Neuronal stem cell (in vitro differentiated cells): ENCODE data around the gene GSTO2.
A peak's percentile ranks its signal among the peaks of the same experiment; 100 is the strongest.

Experiments used
- DNase-seq: peaks from one replicate; pipeline ENCODE4 v3.0.0-alpha.2; 2013; ENCODE audit warnings: low spot score
- H2AFZ ChIP-seq: one replicate; pipeline ENCODE4 v1.6.1; 2013; ENCODE audit warnings: mild to moderate bottlenecking, low read length, inconsistent platforms
- H2AK5ac ChIP-seq: 2 replicates; pipeline ENCODE4 v1.6.1; 2013; ENCODE audit warnings: low read depth, mild to moderate bottlenecking, inconsistent platforms, low read length, moderate library complexity, mixed read lengths
- H2BK120ac ChIP-seq: 2 replicates; pipeline ENCODE4 v1.6.1; 2013; ENCODE audit warnings: low read depth, mild to moderate bottlenecking, inconsistent platforms, low read length, moderate library complexity, mixed read lengths
- H2BK12ac ChIP-seq: one replicate; pipeline ENCODE4 v1.6.1; 2013; ENCODE audit warnings: low read length, inconsistent platforms
- H2BK15ac ChIP-seq: 2 replicates; pipeline ENCODE4 v1.6.1; 2013; ENCODE audit warnings: mild to moderate bottlenecking, low read length, inconsistent platforms, mixed read lengths
- H2BK5ac ChIP-seq: one replicate; pipeline ENCODE4 v1.6.1; 2013; ENCODE audit warnings: inconsistent platforms, mild to moderate bottlenecking, low read length, moderate library complexity
- H3K14ac ChIP-seq: one replicate; pipeline ENCODE4 v1.6.1; 2013; ENCODE audit warnings: low read length, inconsistent platforms
- H3K18ac ChIP-seq: 2 replicates; pipeline ENCODE4 v1.6.1; 2013; ENCODE audit warnings: low read length, inconsistent platforms
- H3K23ac ChIP-seq: 2 replicates; pipeline ENCODE4 v1.6.1; 2013; ENCODE audit warnings: low read depth, mild to moderate bottlenecking, mixed read lengths, low read length, inconsistent platforms; ENCODE audit not compliant: poor library complexity
- H3K27ac ChIP-seq: replicated peaks from 3 replicates; pipeline ENCODE4 v1.5.1; 2013; ENCODE audit warnings: low read length, inconsistent platforms
- H3K27me3 ChIP-seq, 3 experiments: 2 replicates each; pipeline ENCODE4 v1.6.1; 2013; ENCODE audit warnings: low read length in 3 of 3, mild to moderate bottlenecking in 2 of 3, inconsistent platforms in 1 of 3, low read depth in 1 of 3, mixed read lengths in 1 of 3, moderate library complexity in 1 of 3; ENCODE audit not compliant: control insufficient read depth in 3 of 3, insufficient read depth in 3 of 3
- H3K36me3 ChIP-seq, 2 donors: replicated peaks in 1 of 2; 2 replicates each; pipeline ENCODE4 v1.6.1; 2013; ENCODE audit warnings: low read length in 2 of 2; ENCODE audit not compliant: control insufficient read depth in 2 of 2, insufficient read depth in 2 of 2
- H3K4ac ChIP-seq: 2 replicates; pipeline ENCODE4 v1.6.1; 2013; ENCODE audit warnings: inconsistent platforms, mild to moderate bottlenecking, low read length, moderate library complexity
- H3K4me1 ChIP-seq, 2 donors: 1 replicate in 1 of 2; 2 replicates in 1 of 2; pipeline ENCODE4 v1.6.1; 2013; ENCODE audit warnings: low read length in 2 of 2, low read depth in 1 of 2; ENCODE audit not compliant: control insufficient read depth in 2 of 2, insufficient read depth in 1 of 2
- H3K4me2 ChIP-seq: one replicate; pipeline ENCODE4 v1.6.1; 2013; ENCODE audit warnings: mild to moderate bottlenecking, low read length, inconsistent platforms; ENCODE audit not compliant: insufficient read depth, poor library complexity, severe bottlenecking
- H3K4me3 ChIP-seq, 2 donors: 2 replicates each; pipeline ENCODE4 v1.5.1; 2013; ENCODE audit warnings: low read length in 2 of 2, mild to moderate bottlenecking in 2 of 2, inconsistent platforms in 1 of 2, moderate library complexity in 1 of 2
- H3K79me1 ChIP-seq: one replicate; pipeline ENCODE4 v1.6.1; 2013; ENCODE audit warnings: low read depth, mild to moderate bottlenecking, inconsistent platforms, low read length, moderate library complexity
- H3K9ac ChIP-seq: one replicate; pipeline ENCODE4 v1.6.1; 2013; ENCODE audit warnings: mild to moderate bottlenecking, low read depth, low read length, inconsistent platforms; ENCODE audit not compliant: poor library complexity
- H3K9me3 ChIP-seq, 2 donors: replicated peaks in 1 of 2; 2 replicates each; pipeline versions ENCODE3 to v1.6.1; 2013; ENCODE audit warnings: low read length in 2 of 2, mild to moderate bottlenecking in 2 of 2, inconsistent platforms in 1 of 2, low read depth in 1 of 2, mixed read lengths in 1 of 2, moderate library complexity in 1 of 2; ENCODE audit not compliant: control insufficient read depth in 2 of 2, insufficient read depth in 1 of 2
- H4K8ac ChIP-seq: one replicate; pipeline ENCODE4 v1.6.1; 2013; ENCODE audit warnings: low read depth, mild to moderate bottlenecking, inconsistent platforms, low read length, moderate library complexity
- H4K91ac ChIP-seq: one replicate; pipeline ENCODE4 v1.6.1; 2013; ENCODE audit warnings: low read length, low read depth, mild to moderate bottlenecking, inconsistent platforms; ENCODE audit not compliant: poor library complexity
- WGBS, 2 donors: extraction: QIAGEN DNeasy Blood & Tissue Kit; methylation state at CpG; one replicate each; pipeline ENCODE4 v1.1.7; 2013; ENCODE audit warnings: missing lambda C conversion rate in 2 of 2, mixed read lengths in 1 of 2; ENCODE audit not compliant: insufficient read length in 2 of 2, insufficient replicate concordance in 1 of 2; ENCODE audit errors: extremely low coverage in 2 of 2; 5-methylcytosine and 5-hydroxymethylcytosine counted together

GSTO2 gene

DNA sequence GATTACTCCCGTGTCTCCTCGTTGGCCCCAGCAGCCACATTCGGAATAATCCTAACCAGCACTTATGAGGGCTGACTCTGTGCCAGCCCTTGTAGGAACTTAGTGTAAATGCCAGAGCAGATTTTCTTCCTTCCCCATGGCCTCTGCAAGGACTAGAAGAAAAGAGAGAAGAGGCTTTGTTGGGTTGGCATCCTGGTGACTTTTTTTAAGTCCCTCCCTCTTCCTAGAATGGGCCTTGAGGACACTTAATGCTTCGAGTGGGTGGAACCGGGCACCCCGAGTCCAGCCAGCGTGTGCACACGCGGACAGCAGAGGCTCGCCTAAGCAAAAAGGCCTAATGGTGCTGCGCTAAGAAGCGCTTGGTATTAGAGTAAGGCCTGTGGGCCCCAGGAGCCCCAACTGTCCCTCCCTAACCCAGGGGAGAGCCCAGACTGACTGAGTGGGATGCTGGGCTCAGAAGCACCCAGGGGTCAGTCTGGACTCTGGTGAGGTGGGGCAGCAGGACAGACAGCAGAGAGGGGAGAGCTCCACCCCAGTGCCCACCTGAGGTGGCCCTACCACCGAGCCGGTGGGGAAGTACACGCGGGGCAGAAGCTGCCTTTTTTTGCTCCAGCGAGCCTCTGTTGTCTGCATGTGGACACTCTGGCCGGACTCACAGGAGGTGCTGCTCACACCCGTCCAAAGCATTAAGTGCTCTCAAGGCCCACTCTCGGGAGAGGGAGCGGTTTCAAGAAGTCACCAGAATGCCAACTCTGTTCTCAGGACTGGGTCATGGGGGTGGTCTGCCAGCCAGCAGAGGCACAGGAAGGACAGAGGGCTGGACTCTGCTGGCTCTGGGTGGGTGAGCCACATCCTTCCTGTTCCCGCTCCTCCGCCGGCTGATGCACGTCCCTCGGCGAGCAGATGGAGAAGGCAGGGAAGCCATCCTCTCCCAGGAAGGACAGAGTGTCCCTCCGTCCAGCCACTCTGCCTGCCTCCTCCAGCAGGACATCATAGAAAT lies 56.8 kb downstream of the GSTO2 start:
- no peak overlapping the region for H3K4ac ChIP-seq
- no peak overlapping the region for H3K9ac ChIP-seq
- H3K79me1 ChIP-seq: peaks cover 7% of the 10 kb centered on the region
- no peak for DNase-seq
- H2BK15ac ChIP-seq: no peak overlapping the region
- H3K4me3 ChIP-seq: no peak overlapping the region
- H4K91ac ChIP-seq: no peak overlapping the region
- H3K27me3 ChIP-seq: peaks cover 0 to 44% (median 0%) of the 10 kb centered on the region in 3 experiments
- no peak overlapping the region for H3K14ac ChIP-seq
- no peak overlapping the region for H2AK5ac ChIP-seq
- no peak overlapping the region for H4K8ac ChIP-seq
- H2AFZ ChIP-seq: no peak overlapping the region
- peaks cover 0 to 31% of the 10 kb centered on the region in 2 donors for H3K36me3 ChIP-seq
- no CpG with 5 or more reads among the region's 28 CpGs for WGBS, 2 donors
- no peak overlapping the region for H3K27ac ChIP-seq
- peak overlapping the region; percentile 31 for H3K18ac ChIP-seq
- no peak overlapping the region for H2BK120ac ChIP-seq
- H2BK12ac ChIP-seq: no peak overlapping the region
- peaks cover 0 to 2% of the 10 kb centered on the region in 2 donors for H3K9me3 ChIP-seq
- H2BK5ac ChIP-seq: no peak overlapping the region
- peak overlapping the region; percentile 8 for H3K23ac ChIP-seq
- H3K4me2 ChIP-seq: no peak overlapping the region
- H3K4me1 ChIP-seq: peaks cover 36 to 43% of the 10 kb centered on the region in 2 donors

GRCh38 chr10:104326991-104327610 lies 58.1 kb downstream of the GSTO2 start:
- no CpG with 5 or more reads among the region's 9 CpGs for WGBS, 2 donors
- Histone ChIP-seq H3K4me1 (peaks cover 49 to 55% of the 10 kb centered on the region in 2 donors), H3K27me3 (peaks cover 0 to 56% (median 0%) of the 10 kb centered on the region in 3 experiments)

GRCh38 chr10:104327745-104328645 lies 59.0 kb downstream of the GSTO2 start:
- Histone ChIP-seq H2BK15ac (no peak overlapping the region), H3K36me3 (peaks cover 0 to 24% of the 10 kb centered on the region in 2 donors), H3K4me2 (peak overlapping the region; percentile 24), H2BK5ac (no peak overlapping the region), H3K9ac (peak overlapping the region; percentile 32), H3K79me1 (peaks cover 7% of the 10 kb centered on the region), H3K4me3 (peak overlapping the region in 1 of 2 donors; percentile 37), H3K4me1 (peaks cover 57 to 58% of the 10 kb centered on the region in 2 donors), H3K27me3 (peaks cover 0 to 56% (median 0%) of the 10 kb centered on the region in 3 experiments), H3K9me3 (peaks cover 0 to 2% of the 10 kb centered on the region in 2 donors), H4K91ac (no peak overlapping the region), H3K27ac (no peak overlapping the region), H3K4ac (no peak overlapping the region), H3K14ac (peak overlapping the region; percentile 25), H2BK120ac (no peak overlapping the region), H4K8ac (no peak overlapping the region), H3K23ac (no peak overlapping the region), H2AK5ac (peak overlapping the region; percentile 30), H2AFZ (no peak overlapping the region), H3K18ac (peak overlapping the region; percentile 76), H2BK12ac (peak overlapping the region; percentile 14)
- no peak for DNase-seq
- WGBS, 2 donors: no CpG with 5 or more reads among the region's 20 CpGs

More at GRCh38 chr10:104326991-104327610, 58.1 kb downstream of the GSTO2 start:
- Histone ChIP-seq H3K4me3 (peak overlapping the region in 1 of 2 donors; percentile 37), H2BK120ac (no peak overlapping the region), H2BK15ac (no peak overlapping the region), H2AK5ac (peak overlapping the region; percentile 30), H3K4ac (no peak overlapping the region), H2BK12ac (no peak overlapping the region), H2BK5ac (no peak overlapping the region), H4K91ac (no peak overlapping the region), H2AFZ (no peak overlapping the region), H3K14ac (peak overlapping the region; percentile 25), H3K9ac (no peak overlapping the region), H3K23ac (no peak overlapping the region), H3K79me1 (peaks cover 7% of the 10 kb centered on the region), H3K18ac (peak overlapping the region; percentile 76), H3K36me3 (peaks cover 0 to 26% of the 10 kb centered on the region in 2 donors), H3K27ac (no peak overlapping the region), H3K9me3 (peaks cover 0 to 2% of the 10 kb centered on the region in 2 donors), H4K8ac (no peak overlapping the region), H3K4me2 (no peak overlapping the region)
- no peak for DNase-seq
